Trophoblast cell (in vitro differentiated cells and primary cell): ENCODE data around the gene ACTN4.

Experiments
- DNase-seq, 2 donors: peaks; one replicate each; pipeline ENCODE4 v3.0.0-alpha.2; 2016
- H2AFZ ChIP-seq: 2 replicates; pipeline ENCODE4 v1.6.1; 2013; ENCODE audit warnings: low read length, moderate library complexity, mild to moderate bottlenecking; ENCODE audit not compliant: insufficient read depth, poor library complexity
- H2AK5ac ChIP-seq: 2 replicates; pipeline ENCODE4 v1.6.1; 2013; ENCODE audit warnings: mild to moderate bottlenecking, low read length
- H2BK120ac ChIP-seq: 2 replicates; pipeline ENCODE4 v1.6.1; 2013; ENCODE audit warnings: low read length, mild to moderate bottlenecking, moderate library complexity; ENCODE audit not compliant: insufficient read depth, poor library complexity
- H2BK12ac ChIP-seq: 2 replicates; pipeline ENCODE4 v1.6.1; 2013; ENCODE audit warnings: mild to moderate bottlenecking, low read length, moderate library complexity
- H2BK5ac ChIP-seq: 2 replicates; pipeline ENCODE4 v1.6.1; 2013; ENCODE audit warnings: low read length, low read depth, moderate library complexity, mild to moderate bottlenecking; ENCODE audit not compliant: poor library complexity
- H3K14ac ChIP-seq: 2 replicates; pipeline ENCODE4 v1.6.1; 2013; ENCODE audit warnings: mild to moderate bottlenecking, low read length
- H3K18ac ChIP-seq: 2 replicates; pipeline ENCODE4 v1.6.1; 2013; ENCODE audit warnings: mild to moderate bottlenecking, low read length
- H3K23ac ChIP-seq: 2 replicates; pipeline ENCODE4 v1.6.1; 2013; ENCODE audit warnings: low read length
- H3K27ac ChIP-seq: 2 replicates; pipeline ENCODE4 v1.5.1; 2013; ENCODE audit warnings: low read depth, mild to moderate bottlenecking, inconsistent platforms, low read length, moderate library complexity
- H3K27me3 ChIP-seq: 2 replicates; pipeline ENCODE4 v1.6.1; 2013; ENCODE audit warnings: inconsistent platforms, mild to moderate bottlenecking, low read length, moderate library complexity; ENCODE audit not compliant: insufficient read depth
- H3K36me3 ChIP-seq, 2 experiments: 1 replicate in 1 of 2; 2 replicates in 1 of 2; pipeline ENCODE4 v1.6.1; 2013; ENCODE audit warnings: low read length in 2 of 2, mild to moderate bottlenecking in 2 of 2, moderate library complexity in 1 of 2; ENCODE audit not compliant: insufficient read depth in 2 of 2, control insufficient read depth in 1 of 2
- H3K4ac ChIP-seq: 2 replicates; pipeline ENCODE4 v1.6.1; 2013; ENCODE audit warnings: low read depth, mild to moderate bottlenecking, low read length, moderate library complexity
- H3K4me1 ChIP-seq, 2 experiments: 1 replicate in 1 of 2; 2 replicates in 1 of 2; pipeline ENCODE4 v1.6.1; 2013; ENCODE audit warnings: low read length in 2 of 2, mild to moderate bottlenecking in 2 of 2, moderate library complexity in 1 of 2; ENCODE audit not compliant: insufficient read depth in 2 of 2, control insufficient read depth in 1 of 2
- H3K4me2 ChIP-seq: 2 replicates; pipeline ENCODE4 v1.6.1; 2013; ENCODE audit warnings: inconsistent platforms, mild to moderate bottlenecking, low read length, moderate library complexity
- H3K4me3 ChIP-seq: 2 replicates; pipeline ENCODE4 v1.5.1; 2013; ENCODE audit warnings: mild to moderate bottlenecking, low read depth, low read length, inconsistent platforms
- H3K79me1 ChIP-seq: one replicate; pipeline ENCODE4 v1.6.1; 2013; ENCODE audit warnings: low read length
- H3K79me2 ChIP-seq: 2 replicates; pipeline ENCODE4 v1.6.1; 2013; ENCODE audit warnings: low read length, mild to moderate bottlenecking; ENCODE audit not compliant: control insufficient read depth, insufficient read depth, poor library complexity
- H3K9ac ChIP-seq: 2 replicates; pipeline ENCODE4 v1.6.1; 2013; ENCODE audit warnings: mild to moderate bottlenecking, low read length
- H3K9me3 ChIP-seq: 2 replicates; pipeline ENCODE4 v1.6.1; 2013; ENCODE audit warnings: low read depth, mild to moderate bottlenecking, control low read depth, inconsistent platforms, low read length; ENCODE audit not compliant: insufficient read depth
- H4K12ac ChIP-seq: 2 replicates; pipeline ENCODE4 v1.6.1; 2013; ENCODE audit warnings: low read depth, mild to moderate bottlenecking, low read length, moderate library complexity
- H4K8ac ChIP-seq: 2 replicates; pipeline ENCODE4 v1.6.1; 2013; ENCODE audit warnings: low read depth, mild to moderate bottlenecking, low read length, moderate library complexity
- H4K91ac ChIP-seq: one replicate; pipeline ENCODE4 v1.6.1; 2013; ENCODE audit warnings: low read depth, mild to moderate bottlenecking, low read length, moderate library complexity
- WGBS: extraction: QIAGEN DNeasy Blood & Tissue Kit; methylation state at CpG from one replicate; pipeline ENCODE4 v1.1.7; 2013; ENCODE audit warnings: missing lambda C conversion rate; ENCODE audit not compliant: insufficient read length, insufficient coverage; ENCODE audit errors: extremely low coverage; 5-methylcytosine and 5-hydroxymethylcytosine counted together

ACTN4 gene

DNA sequence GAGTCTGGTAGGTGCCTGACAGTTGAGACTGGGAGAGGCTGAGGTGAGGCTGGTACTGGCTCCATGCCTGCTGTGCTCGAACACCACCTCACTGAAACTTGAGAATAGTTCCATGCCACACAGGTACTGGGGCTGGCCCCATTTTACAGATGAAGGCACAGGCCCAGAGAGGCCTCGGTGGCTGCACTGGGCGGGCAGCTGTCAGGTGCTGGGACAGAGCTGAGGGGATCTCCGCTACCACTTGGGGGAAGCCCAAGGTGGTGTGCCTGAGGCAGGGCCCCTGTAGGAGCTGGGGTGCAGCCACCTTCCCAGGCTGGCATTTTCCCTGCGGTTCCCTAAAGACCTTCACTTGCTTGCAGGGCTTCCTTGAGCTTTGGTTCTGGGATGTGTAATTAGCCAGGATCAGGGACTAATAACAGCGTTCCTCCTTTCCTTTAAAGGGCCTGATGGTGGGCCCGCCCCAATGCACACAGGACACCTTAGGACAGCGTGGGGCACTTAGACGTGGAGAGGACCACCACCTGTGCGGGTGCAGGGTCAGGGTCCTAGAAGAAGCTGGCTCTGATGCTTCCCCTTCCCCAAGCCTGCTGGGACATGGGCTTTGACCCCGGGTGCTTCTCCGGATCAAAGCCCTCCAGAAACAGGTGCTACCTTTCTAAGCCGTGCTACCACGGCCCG is 73.2 kb downstream of the ACTN4 start:
- Histone ChIP-seq H3K36me3 (peaks cover 96 to 98% of the 10 kb centered on the region in 2 experiments), H3K4me1 (peaks cover 3 to 16% of the 10 kb centered on the region in 2 experiments), H4K12ac (no peak overlapping the region), H4K8ac (no peak overlapping the region), H2BK120ac (no peak overlapping the region), H3K79me2 (no peaks in the 10 kb centered on the region), H2BK12ac (no peak overlapping the region), H3K9me3 (peaks cover 11% of the 10 kb centered on the region), H3K27ac (no peak overlapping the region), H3K4ac (no peak overlapping the region), H3K18ac (peak overlapping the region; percentile 20), H3K27me3 (no peaks in the 10 kb centered on the region), H4K91ac (no peak overlapping the region), H3K23ac (no peak overlapping the region), H3K14ac (no peak overlapping the region), H3K79me1 (peaks cover 3% of the 10 kb centered on the region), H2AK5ac (no peak overlapping the region), H3K4me2 (no peak overlapping the region), H2AFZ (no peak overlapping the region), H3K9ac (no peak overlapping the region), H2BK5ac (no peak overlapping the region), H3K4me3 (no peak overlapping the region)
- no peak for DNase-seq
- whole genome bisulfite sequencing = no CpG with 5 or more reads among the region's 15 CpGs

GRCh38 chr19:38721496-38721895 is 74.0 kb downstream of the ACTN4 start:
- DNase-seq = no peak
- no peaks in the 10 kb centered on the region for H3K27me3 ChIP-seq
- H2BK5ac ChIP-seq = no peak overlapping the region
- H4K91ac ChIP-seq = no peak overlapping the region
- no peak overlapping the region for H3K4me3 ChIP-seq
- no peak overlapping the region for H3K4ac ChIP-seq
- H4K12ac ChIP-seq = no peak overlapping the region
- no peak overlapping the region for H2BK12ac ChIP-seq
- H3K23ac ChIP-seq = no peak overlapping the region
- no peak overlapping the region for H3K27ac ChIP-seq
- H2AK5ac ChIP-seq = no peak overlapping the region
- H3K4me1 ChIP-seq = peaks cover 3 to 16% of the 10 kb centered on the region in 2 experiments
- no peak overlapping the region for H2AFZ ChIP-seq
- no peak overlapping the region for H3K4me2 ChIP-seq
- no CpG with 5 or more reads among the region's 20 CpGs for WGBS
- peaks cover 100% of the 10 kb centered on the region in 2 experiments for H3K36me3 ChIP-seq
- H3K9me3 ChIP-seq = peaks cover 11% of the 10 kb centered on the region
- no peak overlapping the region for H3K9ac ChIP-seq
- H3K79me1 ChIP-seq = peaks cover 3% of the 10 kb centered on the region
- no peaks in the 10 kb centered on the region for H3K79me2 ChIP-seq
- no peak overlapping the region for H2BK120ac ChIP-seq
- H4K8ac ChIP-seq = no peak overlapping the region
- H3K14ac ChIP-seq = no peak overlapping the region
- H3K18ac ChIP-seq = peak overlapping the region; percentile 5

DNA sequence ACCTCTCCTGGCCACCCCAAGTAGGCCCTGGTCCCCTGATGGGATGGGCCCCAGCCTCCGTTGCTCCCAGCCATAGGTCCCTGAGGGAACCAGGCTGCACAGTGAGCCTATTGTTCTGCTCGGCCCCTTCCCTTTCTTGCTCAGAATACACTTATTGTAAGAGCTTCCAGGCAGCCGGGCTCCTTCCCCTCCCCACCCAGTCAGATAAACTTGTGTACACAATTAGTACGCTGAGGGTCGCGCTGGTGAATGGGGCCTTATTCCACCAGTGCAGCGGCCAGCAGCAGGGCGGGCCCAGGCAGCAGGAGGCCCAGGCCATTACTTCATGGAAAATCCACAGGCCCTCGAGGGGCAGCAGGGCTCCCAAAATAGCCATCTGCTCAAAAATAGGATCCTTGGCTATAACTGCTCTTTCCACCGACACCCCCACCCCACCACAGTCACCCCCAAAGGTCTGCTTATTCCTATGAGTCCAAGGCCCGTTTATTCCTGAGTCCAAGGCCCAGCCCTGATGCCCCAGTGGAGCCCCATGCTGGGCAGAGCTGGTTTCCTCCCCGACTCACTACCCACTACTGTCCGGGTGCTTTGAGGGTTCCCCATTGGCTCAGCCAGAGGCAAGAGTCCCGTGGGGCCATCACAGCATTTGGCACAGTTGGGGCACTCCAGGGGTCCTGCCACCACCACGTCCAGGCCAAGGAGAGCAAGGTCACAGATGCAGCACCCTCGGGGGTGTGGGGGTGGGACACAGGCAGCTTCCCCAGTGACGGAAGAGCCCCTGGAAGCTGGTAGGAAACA is 74.7 kb downstream of the ACTN4 start:
- no peak overlapping the region for H3K4ac ChIP-seq
- H2BK12ac ChIP-seq = no peak overlapping the region
- H3K9ac ChIP-seq = no peak overlapping the region
- peaks cover 4 to 16% of the 10 kb centered on the region in 2 experiments for H3K4me1 ChIP-seq
- DNase-seq = no peak
- H4K8ac ChIP-seq = no peak overlapping the region
- WGBS = no CpG with 5 or more reads among the region's 17 CpGs
- H3K27ac ChIP-seq = no peak overlapping the region
- no peak overlapping the region for H4K12ac ChIP-seq
- no peak overlapping the region for H3K14ac ChIP-seq
- H3K79me2 ChIP-seq = no peaks in the 10 kb centered on the region
- no peak overlapping the region for H2BK120ac ChIP-seq
- H2AFZ ChIP-seq = no peak overlapping the region
- H3K4me3 ChIP-seq = no peak overlapping the region
- H3K27me3 ChIP-seq = no peaks in the 10 kb centered on the region
- H3K9me3 ChIP-seq = peaks cover 9% of the 10 kb centered on the region
- H3K4me2 ChIP-seq = no peak overlapping the region
- H3K23ac ChIP-seq = no peak overlapping the region
- peaks cover 3% of the 10 kb centered on the region for H3K79me1 ChIP-seq
- H4K91ac ChIP-seq = no peak overlapping the region
- no peak overlapping the region for H3K18ac ChIP-seq
- no peak overlapping the region for H2AK5ac ChIP-seq
- H2BK5ac ChIP-seq = no peak overlapping the region
- peaks cover 100% of the 10 kb centered on the region in 2 experiments for H3K36me3 ChIP-seq

DNA sequence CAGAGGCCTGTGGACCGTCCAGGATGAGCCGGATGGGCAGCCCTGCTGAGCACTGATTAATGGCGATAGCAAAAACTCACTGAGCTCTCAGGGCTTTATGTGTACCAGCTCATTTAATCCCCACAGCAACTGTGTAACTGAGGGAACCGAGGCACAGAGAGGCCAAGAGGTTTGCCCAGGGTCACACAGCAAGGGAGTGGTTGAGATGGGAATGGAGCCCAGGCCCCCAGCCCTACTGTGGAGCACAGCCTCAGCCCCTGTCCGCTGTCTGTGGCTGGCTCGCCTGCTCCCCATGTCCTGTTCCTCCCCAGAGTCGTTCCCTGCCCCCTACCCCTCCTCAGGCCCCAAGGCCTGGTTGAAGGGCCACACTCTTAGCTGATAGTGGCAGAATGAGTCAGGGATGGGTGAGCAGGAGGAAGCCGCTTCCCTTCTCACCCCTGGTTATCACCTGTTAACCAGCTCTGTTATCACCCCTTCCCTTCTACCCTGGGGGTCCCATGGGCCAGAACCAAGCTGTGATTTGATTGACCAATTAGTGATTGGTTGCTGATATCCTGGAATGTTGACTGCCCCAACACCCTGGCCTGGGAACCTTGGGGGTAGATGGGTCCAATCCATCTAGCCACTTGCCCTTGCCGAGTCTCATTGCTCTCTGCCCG is 75.6 kb downstream of the ACTN4 start:
- Histone ChIP-seq H2BK5ac (no peak overlapping the region), H3K9me3 (peaks cover 6% of the 10 kb centered on the region), H2BK12ac (no peak overlapping the region), H3K27me3 (no peaks in the 10 kb centered on the region), H3K79me1 (peaks cover 3% of the 10 kb centered on the region), H2AFZ (no peak overlapping the region), H3K23ac (no peak overlapping the region), H3K9ac (no peak overlapping the region), H3K4me1 (peaks cover 11 to 17% of the 10 kb centered on the region in 2 experiments), H4K8ac (no peak overlapping the region), H4K91ac (no peak overlapping the region), H3K18ac (no peak overlapping the region), H3K36me3 (peaks cover 100% of the 10 kb centered on the region in 2 experiments), H3K14ac (no peak overlapping the region), H3K79me2 (no peaks in the 10 kb centered on the region), H3K4me3 (no peak overlapping the region), H2AK5ac (no peak overlapping the region), H3K4ac (no peak overlapping the region), H2BK120ac (no peak overlapping the region), H4K12ac (no peak overlapping the region), H3K4me2 (no peak overlapping the region), H3K27ac (no peak overlapping the region)
- no CpG with 5 or more reads among the region's 10 CpGs for WGBS
- DNase-seq = no peak
